Neural cell (in vitro differentiated cells): ENCODE results near the gene SLIT3.

ENCODE experiments used
- EP300 ChIP-seq: fragments of 450-650 bp; conservative IDR thresholded peaks from 2 replicates; pipeline ENCODE4 v1.6.1; 2014; ENCODE audit warnings: antibody characterized with exemption, mild to moderate bottlenecking, moderate library complexity; ENCODE audit not compliant: poor library complexity, severe bottlenecking
- EZH2 ChIP-seq: fragments of 200-600, 300-800 bp; shearing (Covaris generic), sonication (generic); IDR thresholded peaks from 2 replicates; pipeline ENCODE4 v1.6.1; 2014; ENCODE audit warnings: antibody characterized with exemption, low read length, borderline replicate concordance, mild to moderate bottlenecking; ENCODE audit not compliant: insufficient read depth, poor library complexity, severe bottlenecking
- TF ChIP-seq, protein P1 (sequence below): fragments of 450-650 bp; IDR thresholded peaks from 2 replicates; pipeline ENCODE4 v1.5.1; 2014; ENCODE audit warnings: antibody characterized with exemption, mild to moderate bottlenecking, moderate library complexity; ENCODE audit not compliant: poor library complexity, severe bottlenecking

DNA sequence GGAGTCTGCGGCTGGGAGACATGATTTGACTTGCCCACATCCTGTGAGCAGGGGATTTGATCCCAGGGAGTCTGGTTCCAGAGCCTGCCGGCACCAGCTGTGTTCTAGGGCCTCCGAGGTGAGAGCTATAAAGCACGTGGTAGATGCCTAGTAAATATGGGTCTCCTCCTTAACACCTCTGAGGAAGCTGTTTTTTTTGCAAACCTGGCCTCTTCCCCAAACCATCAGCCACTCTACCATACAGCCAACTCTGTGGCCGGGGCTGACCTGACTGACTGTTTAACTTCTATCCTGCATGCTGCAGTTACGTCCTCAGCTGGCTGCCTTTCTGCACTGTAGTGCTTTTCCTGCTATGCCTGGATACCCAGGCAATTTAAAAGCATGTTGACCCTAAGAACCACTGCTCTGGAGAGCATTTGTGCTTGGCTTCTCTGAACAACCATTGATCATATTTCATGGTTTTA, 220.5 kb downstream of the SLIT3 start:
- TF ChIP-seq, protein P1, sequence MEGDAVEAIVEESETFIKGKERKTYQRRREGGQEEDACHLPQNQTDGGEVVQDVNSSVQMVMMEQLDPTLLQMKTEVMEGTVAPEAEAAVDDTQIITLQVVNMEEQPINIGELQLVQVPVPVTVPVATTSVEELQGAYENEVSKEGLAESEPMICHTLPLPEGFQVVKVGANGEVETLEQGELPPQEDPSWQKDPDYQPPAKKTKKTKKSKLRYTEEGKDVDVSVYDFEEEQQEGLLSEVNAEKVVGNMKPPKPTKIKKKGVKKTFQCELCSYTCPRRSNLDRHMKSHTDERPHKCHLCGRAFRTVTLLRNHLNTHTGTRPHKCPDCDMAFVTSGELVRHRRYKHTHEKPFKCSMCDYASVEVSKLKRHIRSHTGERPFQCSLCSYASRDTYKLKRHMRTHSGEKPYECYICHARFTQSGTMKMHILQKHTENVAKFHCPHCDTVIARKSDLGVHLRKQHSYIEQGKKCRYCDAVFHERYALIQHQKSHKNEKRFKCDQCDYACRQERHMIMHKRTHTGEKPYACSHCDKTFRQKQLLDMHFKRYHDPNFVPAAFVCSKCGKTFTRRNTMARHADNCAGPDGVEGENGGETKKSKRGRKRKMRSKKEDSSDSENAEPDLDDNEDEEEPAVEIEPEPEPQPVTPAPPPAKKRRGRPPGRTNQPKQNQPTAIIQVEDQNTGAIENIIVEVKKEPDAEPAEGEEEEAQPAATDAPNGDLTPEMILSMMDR = no peak
- no peak for TF ChIP-seq EZH2
- TF ChIP-seq EP300 = no peak
